ENCODE data around the gene GOLGA8M.
"Not testable (repeated sequence)": the region's sequence is repeated elsewhere in the genome, so short reads cannot be mapped to it uniquely, and the experiment has no call there.

GRCh38 chr15:28655329-28656017, 56.7 kb downstream of the GOLGA8M start:
- not testable (repeated sequence) for TF ChIP-seq CTCF (IDR thresholded peaks at IDR 0.05; ENCODE audit: insufficient read depth, low read length); POLR2AphosphoS5 (IDR thresholded peaks at IDR 0.05; ENCODE audit: low read depth)
